Testis (tissue), 2 donors: ENCODE data around the gene KCNG1.

Experiments
- POLR2A ChIP-seq: fragments of 450-650 bp; IDR thresholded peaks from one replicate; pipeline ENCODE4 v1.6.1; 2017; ENCODE audit warnings: antibody characterized with exemption, mild to moderate bottlenecking, moderate library complexity
- TF ChIP-seq, protein P1 (sequence below), 3 experiments: fragments of 450-650 bp in 2 of 3; fragments of 200-600 bp in 1 of 3; sonication (generic) in 1 of 3; IDR thresholded peaks; one replicate each; pipeline ENCODE4 v1.5.1; 2016 to 2019; ENCODE audit warnings: antibody characterized with exemption in 3 of 3, mild to moderate bottlenecking in 2 of 3, moderate library complexity in 1 of 3

DNA sequence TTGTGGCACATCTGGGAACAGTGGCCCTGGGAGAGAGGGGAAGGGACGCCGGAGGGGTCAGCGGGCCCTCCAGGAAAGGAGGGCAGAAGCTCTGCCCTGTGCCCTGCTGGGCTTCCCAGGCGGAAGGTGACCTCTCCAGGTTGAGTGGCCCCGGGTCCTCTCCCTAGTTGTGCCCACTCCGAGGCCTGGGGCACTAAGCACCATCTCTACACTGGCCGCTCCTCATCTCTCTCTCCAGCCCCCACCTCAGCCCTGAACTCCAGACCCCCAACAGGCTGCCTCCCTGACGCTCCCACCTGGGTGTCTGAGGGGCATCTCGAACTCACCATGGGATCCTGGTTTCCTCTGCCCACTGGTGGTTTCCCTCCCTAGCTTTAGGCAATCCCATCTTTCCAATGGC lies 18.1 kb downstream of the KCNG1 start:
- TF ChIP-seq, protein P1, sequence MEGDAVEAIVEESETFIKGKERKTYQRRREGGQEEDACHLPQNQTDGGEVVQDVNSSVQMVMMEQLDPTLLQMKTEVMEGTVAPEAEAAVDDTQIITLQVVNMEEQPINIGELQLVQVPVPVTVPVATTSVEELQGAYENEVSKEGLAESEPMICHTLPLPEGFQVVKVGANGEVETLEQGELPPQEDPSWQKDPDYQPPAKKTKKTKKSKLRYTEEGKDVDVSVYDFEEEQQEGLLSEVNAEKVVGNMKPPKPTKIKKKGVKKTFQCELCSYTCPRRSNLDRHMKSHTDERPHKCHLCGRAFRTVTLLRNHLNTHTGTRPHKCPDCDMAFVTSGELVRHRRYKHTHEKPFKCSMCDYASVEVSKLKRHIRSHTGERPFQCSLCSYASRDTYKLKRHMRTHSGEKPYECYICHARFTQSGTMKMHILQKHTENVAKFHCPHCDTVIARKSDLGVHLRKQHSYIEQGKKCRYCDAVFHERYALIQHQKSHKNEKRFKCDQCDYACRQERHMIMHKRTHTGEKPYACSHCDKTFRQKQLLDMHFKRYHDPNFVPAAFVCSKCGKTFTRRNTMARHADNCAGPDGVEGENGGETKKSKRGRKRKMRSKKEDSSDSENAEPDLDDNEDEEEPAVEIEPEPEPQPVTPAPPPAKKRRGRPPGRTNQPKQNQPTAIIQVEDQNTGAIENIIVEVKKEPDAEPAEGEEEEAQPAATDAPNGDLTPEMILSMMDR (IDR thresholded peaks at IDR 0.05): no peak
- TF ChIP-seq POLR2A: no peak
